ENCODE data around the gene CDRT15.

The CDRT15 gene

GRCh38 chr17:14225254-14225980 is 11.2 kb downstream of the CDRT15 start:
- TF ChIP-seq CTCF (conservative IDR thresholded peaks at IDR 0.05; ENCODE audit: low read depth, low read length) = no peak
- DNase-seq (ENCODE audit: low read depth) = no peak
- H3K4me3 ChIP-seq (ENCODE audit: low read depth, low read length) = no peak overlapping the region

DNA sequence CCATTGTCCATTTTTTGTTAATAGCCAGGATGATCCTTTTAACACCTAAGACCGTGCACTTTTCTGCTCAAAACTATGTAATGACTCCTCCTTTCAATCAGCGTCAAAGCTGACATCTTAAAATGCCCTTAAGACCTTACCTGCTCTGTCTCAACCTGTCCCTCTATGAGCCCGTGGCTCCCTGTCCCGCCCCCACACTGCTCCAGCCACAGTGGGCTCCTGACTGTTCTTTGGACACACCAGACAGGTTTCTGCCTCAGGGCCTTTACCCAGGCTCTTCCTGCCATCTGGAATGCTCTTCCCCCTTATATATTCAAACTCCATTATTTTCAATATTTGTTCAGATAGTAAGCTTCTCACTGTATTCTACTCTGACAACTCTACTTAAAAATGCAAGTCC is 14.1 kb downstream of the CDRT15 start:
- DNase-seq (ENCODE audit: low read depth) = no peak
- H3K4me3 ChIP-seq (ENCODE audit: low read depth, low read length) = no peak overlapping the region
- no peak for TF ChIP-seq CTCF (conservative IDR thresholded peaks at IDR 0.05; ENCODE audit: low read depth, low read length)

- no peak for TF ChIP-seq CTCF (conservative IDR thresholded peaks at IDR 0.05; ENCODE audit: low read depth, low read length)
- no peak for DNase-seq (ENCODE audit: low read depth)
- no peak overlapping the region for H3K4me3 ChIP-seq (ENCODE audit: low read depth, low read length)
Measured at GRCh38 chr17:14214271-14214670, 22.4 kb downstream of the CDRT15 start.

GRCh38 chr17:14212401-14212800 is 24.3 kb downstream of the CDRT15 start:
- TF ChIP-seq CTCF (conservative IDR thresholded peaks at IDR 0.05; ENCODE audit: low read depth, low read length) = no peak
- DNase-seq (ENCODE audit: low read depth) = no peak
- H3K4me3 ChIP-seq (ENCODE audit: low read depth, low read length) = no peak overlapping the region

DNA sequence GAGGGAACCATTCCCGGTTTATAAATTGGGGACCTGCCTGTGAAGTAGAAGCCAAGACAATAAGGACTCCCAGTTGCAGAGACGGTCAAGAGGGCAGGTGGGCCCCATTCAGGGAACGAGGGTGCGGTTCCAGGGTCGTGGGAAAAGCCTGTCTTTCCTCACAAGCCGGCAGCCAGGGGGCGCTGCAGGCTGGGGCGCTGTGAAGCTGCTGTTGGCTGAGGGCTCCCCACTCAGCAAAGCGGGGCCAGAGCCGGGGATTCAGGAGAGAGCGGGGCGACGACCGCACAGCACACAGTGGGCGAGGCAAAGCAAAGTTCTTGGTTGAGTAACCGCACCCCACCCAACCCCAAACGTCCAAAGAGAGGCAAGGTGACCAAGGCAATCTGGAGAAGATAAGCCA is 24.9 kb downstream of the CDRT15 start:
- TF ChIP-seq CTCF (conservative IDR thresholded peaks at IDR 0.05; ENCODE audit: low read depth, low read length) = peak; percentile 75
- peak; percentile 38 for DNase-seq (ENCODE audit: low read depth)

GRCh38 chr17:14211246-14211645 is 25.4 kb downstream of the CDRT15 start:
- no peak for DNase-seq (ENCODE audit: low read depth)
- no peak for TF ChIP-seq CTCF (conservative IDR thresholded peaks at IDR 0.05; ENCODE audit: low read depth, low read length)

More for the DNA sequence above, 24.9 kb downstream of the CDRT15 start:
- no peak overlapping the region for H3K4me3 ChIP-seq (ENCODE audit: low read depth, low read length)

GRCh38 chr17:14209215-14209614 is 27.4 kb downstream of the CDRT15 start:
- no peak for DNase-seq (ENCODE audit: low read depth)
- TF ChIP-seq CTCF (conservative IDR thresholded peaks at IDR 0.05; ENCODE audit: low read depth, low read length) = no peak
- H3K4me3 ChIP-seq (ENCODE audit: low read depth, low read length) = no peak overlapping the region

More at GRCh38 chr17:14211246-14211645, 25.4 kb downstream of the CDRT15 start:
- no peak overlapping the region for H3K4me3 ChIP-seq (ENCODE audit: low read depth, low read length)
